ENCODE measurements around the gene TTC12.

GRCh38 chr11:113410414-113411135 lies 96.2 kb downstream of the TTC12 start:
- no peak for TF ChIP-seq PREB (CRISPR knock-in tag; IDR thresholded peaks at IDR 0.05; ENCODE audit: borderline replicate concordance)
- TF ChIP-seq ATF2 (CRISPR knock-in tag; IDR thresholded peaks at IDR 0.05; ENCODE audit: borderline replicate concordance, low read depth) = no peak
- no peak for TF ChIP-seq CTCF (IDR thresholded peaks at IDR 0.05)
- TF ChIP-seq ZNF425 (CRISPR knock-in tag; conservative IDR thresholded peaks at IDR 0.05) = no peak
- TF ChIP-seq HMGXB4 (CRISPR knock-in tag; IDR thresholded peaks at IDR 0.05) = no peak
- TF ChIP-seq RELA (CRISPR knock-in tag; IDR thresholded peaks at IDR 0.05; ENCODE audit: borderline replicate concordance) = no peak
- TF ChIP-seq ZBTB43 (CRISPR knock-in tag; IDR thresholded peaks at IDR 0.05) = no peak
